ENCODE data around the gene LARGE2. TPM values are rescaled to one million over a fixed set of nuclear protein-coding genes. Genes with fewer than 3 reads are reported as not detected.

LARGE2 gene
- total RNA-seq, 1 experiment from 2014 or later = 67.6 TPM

DNA sequence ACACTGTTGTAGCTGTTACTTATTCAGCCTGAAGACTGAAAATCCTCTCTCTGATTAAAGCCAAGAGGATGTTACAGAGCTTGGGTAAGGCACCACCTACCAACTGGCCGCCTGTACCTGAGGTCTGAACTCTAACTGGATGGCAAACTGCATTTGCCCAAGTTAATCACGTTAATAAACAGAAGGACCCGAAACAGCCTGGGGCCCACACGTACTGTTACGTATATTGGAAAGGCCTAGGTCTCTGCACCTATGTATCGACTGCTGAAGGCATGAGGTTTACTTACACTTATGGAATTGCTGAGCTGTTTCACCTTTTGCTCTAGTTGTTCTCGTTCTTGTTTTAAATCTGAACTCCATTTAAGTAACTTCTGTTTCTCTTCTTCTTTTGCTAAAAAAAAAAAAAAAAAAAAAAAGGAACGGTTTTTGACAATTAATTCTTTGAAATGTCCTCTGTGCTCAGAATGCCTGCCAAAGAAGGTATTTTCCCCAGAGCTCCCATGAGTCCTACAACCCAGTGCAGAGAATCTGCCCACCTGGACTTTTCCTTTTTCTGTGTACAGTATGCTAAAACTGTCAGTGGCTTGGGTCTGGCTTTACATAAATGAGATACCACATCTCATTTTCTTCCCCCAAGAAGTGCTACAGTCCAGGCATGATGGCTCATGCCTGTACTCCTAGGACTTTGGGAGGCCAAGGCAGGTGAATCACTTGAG, 13.1 kb downstream of the LARGE2 start (continued):
- TF ChIP-seq POLR2AphosphoS5 (IDR thresholded peaks at IDR 0.05; ENCODE audit: low read depth, low read length) = no peak

DNA sequence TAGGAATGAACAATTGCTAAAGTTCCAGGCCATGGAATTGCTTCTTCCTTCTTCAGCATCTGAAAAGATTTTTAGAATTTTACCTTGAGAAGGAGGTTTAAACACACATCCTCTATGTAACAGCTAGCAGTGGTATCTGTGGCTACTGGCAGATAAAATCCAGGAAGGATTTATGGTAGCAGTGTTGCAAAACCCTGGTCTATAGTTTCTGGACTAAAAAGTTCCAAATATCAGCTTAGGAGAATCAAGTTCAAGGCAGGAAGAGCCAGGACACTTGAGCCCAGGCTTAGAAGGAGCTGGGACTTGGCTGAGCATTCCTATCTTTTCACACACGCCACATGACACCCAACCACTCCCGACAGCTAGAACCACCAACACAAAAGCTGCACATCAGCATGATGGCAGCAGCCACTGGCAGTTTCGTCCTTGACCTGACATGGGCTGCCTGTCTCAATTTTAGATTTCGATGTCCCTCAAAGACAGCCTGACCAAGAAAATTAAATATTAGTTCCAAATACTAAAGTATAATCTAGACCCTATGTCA, 14.1 kb downstream of the LARGE2 start:
- H3K27me3 ChIP-seq (ENCODE audit: insufficient read depth, low read length) = no peaks in the 10 kb centered on the region
- H3K9me2 ChIP-seq (ENCODE audit: insufficient read depth) = no peaks in the 10 kb centered on the region
- no peaks in the 10 kb centered on the region for H3K9me3 ChIP-seq (ENCODE audit: control insufficient read depth in 1 of 2, insufficient read depth in 1 of 2, low read depth in 1 of 2, low read length in 2 of 2)
- H3K9ac ChIP-seq (ENCODE audit: low read length) = no peak overlapping the region
- CTCF ChIA-PET = no interaction called here
- no peaks in the 10 kb centered on the region for H3K4me1 ChIP-seq (ENCODE audit: control insufficient read depth in 1 of 2, insufficient read depth in 2 of 2, low read length in 2 of 2)
- H2AFZ ChIP-seq (ENCODE audit: low read depth, low read length, poor library complexity, severe bottlenecking) = no peak overlapping the region
- RAD21 ChIA-PET (ENCODE audit: low non-redundant PET in 1 of 2, low total read pairs in 2 of 2, uncharacterized antibody in 2 of 2, unreplicated experiment in 2 of 2) = no interaction called here
- no peak for DNase-seq (ENCODE audit: low read depth, low spot score)
- peaks cover 0 to 8% of the 10 kb centered on the region in 2 experiments; a peak in 2 of 4 replicates for H3K36me3 ChIP-seq (ENCODE audit: control insufficient read depth in 1 of 2, insufficient read depth in 2 of 2, low read length in 2 of 2)
- H3K4me3 ChIP-seq (replicated peaks in 1 of 2; ENCODE audit: low read depth in 1 of 2, low read length in 2 of 2) = no peak overlapping the region
- TF ChIP-seq SP1 (IDR thresholded peaks at IDR 0.05; ENCODE audit: low read depth) = no peak
- no peak for TF ChIP-seq CEBPB (IDR thresholded peaks at IDR 0.05; ENCODE audit: low read depth)
- no peak for TF ChIP-seq POLR2A (IDR thresholded peaks at IDR 0.05; ENCODE audit: borderline replicate concordance, extremely low read depth, insufficient read depth, insufficient read length)
- POLR2A ChIA-PET = no interaction called here
- no TSS peak for BruUV-seq (replicated peaks)
- ATAC-seq = no peak
- H3K27ac ChIP-seq (ENCODE audit: low read depth, low read length) = no peak overlapping the region
- intact Hi-C loops (cut with micrococcal nuclease) = no loop called here
- no peaks in the 10 kb centered on the region for H4K20me1 ChIP-seq (ENCODE audit: insufficient read depth)
- H3K79me2 ChIP-seq (ENCODE audit: insufficient read depth, low read length) = no peaks in the 10 kb centered on the region
- H3K4me2 ChIP-seq (ENCODE audit: low read length) = no peak overlapping the region

DNA sequence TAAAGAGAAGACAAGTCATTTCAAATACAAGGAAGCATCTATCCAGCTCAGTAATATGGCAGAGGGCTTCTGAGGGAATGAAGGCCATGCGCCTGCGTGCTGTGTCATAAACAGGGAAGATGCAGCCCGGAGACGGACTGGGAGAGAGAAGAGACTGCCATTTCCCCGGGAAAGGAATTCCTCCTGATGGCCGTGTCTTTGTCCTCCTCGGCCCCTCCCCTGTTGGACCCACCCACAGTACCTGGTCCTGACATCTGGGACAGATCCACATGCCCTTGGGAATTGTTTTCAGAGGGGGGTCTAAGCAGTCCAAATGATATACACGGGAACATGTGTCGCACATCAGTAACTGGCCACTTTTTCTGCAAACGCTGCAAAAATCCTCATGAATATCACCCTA, 15.5 kb downstream of the LARGE2 start:
- Histone ChIP-seq H3K36me3 (ENCODE audit: control insufficient read depth in 1 of 2, insufficient read depth in 2 of 2, low read length in 2 of 2) (peaks cover 0 to 4% of the 10 kb centered on the region in 2 experiments; a peak in 1 of 4 replicates), H3K4me2 (ENCODE audit: low read length) (no peak overlapping the region), H3K9me3 (ENCODE audit: control insufficient read depth in 1 of 2, insufficient read depth in 1 of 2, low read depth in 1 of 2, low read length in 2 of 2) (no peaks in the 10 kb centered on the region), H3K79me2 (ENCODE audit: insufficient read depth, low read length) (no peaks in the 10 kb centered on the region), H3K9ac (ENCODE audit: low read length) (no peak overlapping the region), H3K27me3 (ENCODE audit: insufficient read depth, low read length) (no peaks in the 10 kb centered on the region), H4K20me1 (ENCODE audit: insufficient read depth) (no peaks in the 10 kb centered on the region), H3K27ac (ENCODE audit: low read depth, low read length) (no peak overlapping the region), H3K4me1 (ENCODE audit: control insufficient read depth in 1 of 2, insufficient read depth in 2 of 2, low read length in 2 of 2) (no peaks in the 10 kb centered on the region), H3K9me2 (ENCODE audit: insufficient read depth) (no peaks in the 10 kb centered on the region), H3K4me3 (replicated peaks in 1 of 2; ENCODE audit: low read depth in 1 of 2, low read length in 2 of 2) (no peak overlapping the region), H2AFZ (ENCODE audit: low read depth, low read length, poor library complexity, severe bottlenecking) (no peak overlapping the region)
- DNase-seq (ENCODE audit: low read depth, low spot score) (no peak), ATAC-seq (no peak)
- CTCF ChIA-PET = no interaction called here
- POLR2A ChIA-PET = no interaction called here
- RAD21 ChIA-PET (ENCODE audit: low non-redundant PET in 1 of 2, low total read pairs in 2 of 2, uncharacterized antibody in 2 of 2, unreplicated experiment in 2 of 2) = no interaction called here
- intact Hi-C loops (cut with micrococcal nuclease) = no loop called here
- BruUV-seq (replicated peaks) = no TSS peak
- TF ChIP-seq SRF (IDR thresholded peaks at IDR 0.05; ENCODE audit: low read depth) (no peak), EGR1 (IDR thresholded peaks at IDR 0.05; ENCODE audit: low read depth) (no peak), EZH2 (IDR thresholded peaks at IDR 0.05) (no peak), FOSL1 (IDR thresholded peaks at IDR 0.05; ENCODE audit: low read depth) (no peak), POLR2AphosphoS5 (IDR thresholded peaks at IDR 0.05; ENCODE audit: low read depth, low read length) (no peak), EZH2phosphoT487 (IDR thresholded peaks at IDR 0.05; ENCODE audit: borderline replicate concordance) (no peak), RAD21 (IDR thresholded peaks at IDR 0.05; ENCODE audit: low read depth) (no peak), JUND (IDR thresholded peaks at IDR 0.05) (no peak), YY1 (IDR thresholded peaks at IDR 0.05; ENCODE audit: extremely low read depth, insufficient replicate concordance, low read depth, low read length) (no peak), ZFX (IDR thresholded peaks at IDR 0.05) (no peak), SP1 (IDR thresholded peaks at IDR 0.05; ENCODE audit: low read depth) (no peak), CEBPB (IDR thresholded peaks at IDR 0.05; ENCODE audit: low read depth) (no peak), ZNF274 (IDR thresholded peaks at IDR 0.05; ENCODE audit: low read depth, low read length) (no peak), CBX3 (IDR thresholded peaks at IDR 0.05; ENCODE audit: low read depth) (no peak)
- TF ChIP-seq, protein P1, sequence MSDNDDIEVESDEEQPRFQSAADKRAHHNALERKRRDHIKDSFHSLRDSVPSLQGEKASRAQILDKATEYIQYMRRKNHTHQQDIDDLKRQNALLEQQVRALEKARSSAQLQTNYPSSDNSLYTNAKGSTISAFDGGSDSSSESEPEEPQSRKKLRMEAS (IDR thresholded peaks at IDR 0.05) = no peak
- TF ChIP-seq, protein P2, sequence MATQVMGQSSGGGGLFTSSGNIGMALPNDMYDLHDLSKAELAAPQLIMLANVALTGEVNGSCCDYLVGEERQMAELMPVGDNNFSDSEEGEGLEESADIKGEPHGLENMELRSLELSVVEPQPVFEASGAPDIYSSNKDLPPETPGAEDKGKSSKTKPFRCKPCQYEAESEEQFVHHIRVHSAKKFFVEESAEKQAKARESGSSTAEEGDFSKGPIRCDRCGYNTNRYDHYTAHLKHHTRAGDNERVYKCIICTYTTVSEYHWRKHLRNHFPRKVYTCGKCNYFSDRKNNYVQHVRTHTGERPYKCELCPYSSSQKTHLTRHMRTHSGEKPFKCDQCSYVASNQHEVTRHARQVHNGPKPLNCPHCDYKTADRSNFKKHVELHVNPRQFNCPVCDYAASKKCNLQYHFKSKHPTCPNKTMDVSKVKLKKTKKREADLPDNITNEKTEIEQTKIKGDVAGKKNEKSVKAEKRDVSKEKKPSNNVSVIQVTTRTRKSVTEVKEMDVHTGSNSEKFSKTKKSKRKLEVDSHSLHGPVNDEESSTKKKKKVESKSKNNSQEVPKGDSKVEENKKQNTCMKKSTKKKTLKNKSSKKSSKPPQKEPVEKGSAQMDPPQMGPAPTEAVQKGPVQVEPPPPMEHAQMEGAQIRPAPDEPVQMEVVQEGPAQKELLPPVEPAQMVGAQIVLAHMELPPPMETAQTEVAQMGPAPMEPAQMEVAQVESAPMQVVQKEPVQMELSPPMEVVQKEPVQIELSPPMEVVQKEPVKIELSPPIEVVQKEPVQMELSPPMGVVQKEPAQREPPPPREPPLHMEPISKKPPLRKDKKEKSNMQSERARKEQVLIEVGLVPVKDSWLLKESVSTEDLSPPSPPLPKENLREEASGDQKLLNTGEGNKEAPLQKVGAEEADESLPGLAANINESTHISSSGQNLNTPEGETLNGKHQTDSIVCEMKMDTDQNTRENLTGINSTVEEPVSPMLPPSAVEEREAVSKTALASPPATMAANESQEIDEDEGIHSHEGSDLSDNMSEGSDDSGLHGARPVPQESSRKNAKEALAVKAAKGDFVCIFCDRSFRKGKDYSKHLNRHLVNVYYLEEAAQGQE (IDR thresholded peaks at IDR 0.05; ENCODE audit: low read depth) = no peak

Measured in HCT116 (cell line).